ENCODE measurements around the gene P4HA1.

Gene P4HA1

DNA sequence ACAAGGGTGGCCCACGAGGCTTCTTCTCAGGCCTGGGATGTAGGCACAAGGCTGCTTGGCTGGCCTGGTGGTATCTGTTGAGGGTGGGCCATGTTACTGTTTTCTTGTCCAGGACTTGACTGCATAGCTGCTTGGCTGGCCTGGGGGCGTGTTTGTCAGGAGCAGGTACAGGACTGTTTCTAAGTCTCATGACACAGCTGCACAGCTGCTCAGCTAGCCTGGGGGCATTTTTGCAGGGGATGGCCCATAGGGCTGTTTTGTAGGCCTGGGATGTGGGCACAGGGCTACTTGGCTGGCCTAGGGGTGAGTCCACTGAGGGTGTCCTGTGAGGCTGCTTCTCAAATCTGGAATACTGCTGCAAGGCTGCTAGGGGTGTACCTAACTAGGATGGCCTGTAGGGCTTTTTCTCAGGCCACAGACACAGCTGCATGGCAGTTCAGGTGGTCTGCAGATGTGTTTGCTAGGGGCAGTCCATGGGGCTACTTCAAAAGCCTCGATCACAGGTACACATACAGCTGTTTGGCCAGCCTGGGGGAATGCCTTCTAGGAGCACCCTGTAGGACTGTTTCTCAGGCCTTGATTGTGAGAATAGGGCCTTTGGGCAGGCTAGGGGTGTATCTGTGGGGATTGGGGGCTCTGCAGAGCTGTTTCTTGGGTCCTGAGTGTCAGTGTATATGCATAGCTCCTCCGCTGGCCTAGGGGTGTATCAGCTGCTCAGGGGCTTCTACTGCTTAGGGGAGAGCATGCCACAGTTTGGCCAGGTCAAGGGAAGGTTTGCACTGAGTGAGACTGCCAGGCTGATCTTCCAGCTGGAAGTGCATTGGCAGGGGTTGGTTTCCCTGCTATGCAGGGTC is 115.4 kb downstream of the P4HA1 start:
- FAIRE-seq (no peak), DNase-seq (ENCODE audit: low spot score) (no peak)

DNA sequence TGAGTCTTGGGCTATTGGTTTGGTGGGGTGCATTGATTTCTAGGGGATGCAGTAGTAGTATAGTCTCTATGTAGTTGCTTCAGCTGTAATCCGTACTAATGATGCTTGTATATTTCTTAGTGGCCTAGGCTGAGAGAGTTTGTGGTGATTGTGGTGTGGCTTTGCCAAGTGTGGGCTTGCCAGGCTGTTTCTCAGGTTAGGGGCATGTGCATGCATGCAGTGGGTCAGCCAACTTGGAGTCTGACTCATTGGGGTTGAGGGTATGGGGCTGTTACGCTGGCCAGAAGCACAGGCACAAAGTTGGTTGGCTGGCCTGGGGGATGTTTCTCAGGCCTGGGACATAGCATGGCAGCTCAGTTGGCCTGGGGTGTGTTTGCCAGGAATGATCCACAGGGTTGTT is 116.3 kb downstream of the P4HA1 start:
- no peak for FAIRE-seq
- no peak for DNase-seq (ENCODE audit: low spot score)

DNA sequence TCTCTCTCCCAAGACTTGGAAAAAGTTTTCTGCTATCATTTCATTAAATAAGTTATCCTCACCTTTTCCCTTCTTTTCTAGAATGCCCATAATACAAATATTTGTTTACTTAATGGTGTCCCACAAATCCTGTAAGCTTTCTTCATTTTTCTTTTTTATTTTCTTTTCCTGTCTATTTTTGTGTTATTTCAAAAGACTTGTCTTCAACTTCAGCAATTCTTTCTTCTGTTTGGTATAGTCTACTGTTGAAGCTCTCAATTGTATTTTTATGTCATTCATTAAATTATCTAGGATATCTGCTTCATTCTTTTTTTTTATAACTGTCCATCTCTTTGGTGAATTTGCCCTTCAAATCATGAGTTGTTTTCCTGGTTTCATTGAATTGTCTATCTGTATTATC is 117.0 kb downstream of the P4HA1 start:
- no peak for FAIRE-seq
- DNase-seq (ENCODE audit: low spot score) = no peak

- no peak for DNase-seq (ENCODE audit: low spot score)
- FAIRE-seq = no peak
Measured at GRCh38 chr10:72976886-72977285, 119.8 kb downstream of the P4HA1 start.
